Liver (tissue), 9 donors: ENCODE measurements around the gene ZNF574. TPM values are rescaled to one million over a fixed set of nuclear protein-coding genes. Genes with fewer than 3 reads are reported as not detected.

Experiments
- DNase-seq: peaks from one replicate; pipeline ENCODE4 v3.0.0-alpha.2; 2017; ENCODE audit warnings: low spot score
- H3K27ac ChIP-seq, 2 donors: one replicate each; pipeline ENCODE4 v1.7.0; 2013; ENCODE audit warnings: inconsistent platforms in 2 of 2, low read length in 2 of 2, control low read depth in 1 of 2, low read depth in 1 of 2, mild to moderate bottlenecking in 1 of 2
- H3K27me3 ChIP-seq, 4 donors: one replicate each; pipeline versions ENCODE4 v1.6.1 to v1.7.0; 2013; ENCODE audit warnings: low read length in 3 of 4, inconsistent platforms in 1 of 4, mild to moderate bottlenecking in 1 of 4, moderate library complexity in 1 of 4; ENCODE audit not compliant: control insufficient read depth in 4 of 4, insufficient read depth in 4 of 4
- H3K36me3 ChIP-seq, 4 donors: one replicate each; pipeline versions ENCODE4 v1.6.1 to v1.7.0; 2013; ENCODE audit warnings: low read length in 3 of 4, mild to moderate bottlenecking in 3 of 4, low read depth in 1 of 4, moderate library complexity in 1 of 4; ENCODE audit not compliant: control insufficient read depth in 4 of 4, insufficient read depth in 3 of 4
- H3K4me1 ChIP-seq, 4 donors: one replicate each; pipeline versions ENCODE4 v1.6.1 to v1.7.0; 2013; ENCODE audit warnings: low read length in 3 of 4, mild to moderate bottlenecking in 3 of 4, moderate library complexity in 1 of 4; ENCODE audit not compliant: control insufficient read depth in 4 of 4, insufficient read depth in 4 of 4
- H3K4me3 ChIP-seq, 3 donors: one replicate each; pipeline versions ENCODE4 v1.6.1 to v1.7.0; 2013; ENCODE audit warnings: low read length in 3 of 3, control low read depth in 1 of 3, low read depth in 1 of 3, mild to moderate bottlenecking in 1 of 3
- H3K9ac ChIP-seq, 2 donors: one replicate each; pipeline ENCODE4 v1.7.0; 2013; ENCODE audit warnings: low read length in 2 of 2, mild to moderate bottlenecking in 2 of 2, moderate library complexity in 2 of 2, control low read depth in 1 of 2, low read depth in 1 of 2
- H3K9me3 ChIP-seq, 4 donors: one replicate each; pipeline versions ENCODE4 v1.6.1 to v1.7.0; 2013; ENCODE audit warnings: low read length in 3 of 4; ENCODE audit not compliant: control insufficient read depth in 4 of 4
- ATF3 ChIP-seq: IDR thresholded peaks from 2 replicates; pipeline ENCODE4 v1.6.1; 2016; ENCODE audit warnings: antibody characterized with exemption
- CTCF ChIP-seq: fragments of 150-350 bp; IDR thresholded peaks from 2 replicates; pipeline ENCODE4 v1.5.1; 2017; ENCODE audit warnings: improper control_type of control experiment, low read depth, low read length; ENCODE audit not compliant: missing input control
- EGR1 ChIP-seq, 2 donors: IDR thresholded peaks; 2 replicates each; pipeline ENCODE4 v1.6.1; 2016 to 2018; ENCODE audit warnings: antibody characterized with exemption in 2 of 2, low read depth in 2 of 2
- FOXA1 ChIP-seq: IDR thresholded peaks from 2 replicates; pipeline ENCODE4 v1.6.1; 2016; ENCODE audit warnings: antibody characterized with exemption
- FOXA2 ChIP-seq: IDR thresholded peaks from 2 replicates; pipeline ENCODE4 v1.6.1; 2016; ENCODE audit warnings: antibody characterized with exemption
- GABPA ChIP-seq, 2 donors: IDR thresholded peaks in 1 of 2; conservative IDR thresholded peaks in 1 of 2; 2 replicates each; pipeline ENCODE4 v1.6.1; 2016; ENCODE audit warnings: antibody characterized with exemption in 2 of 2, mild to moderate bottlenecking in 1 of 2, moderate library complexity in 1 of 2
- HNF4A ChIP-seq, 2 donors: conservative IDR thresholded peaks; 2 replicates each; pipeline ENCODE4 v1.6.1; 2016; ENCODE audit warnings: antibody characterized with exemption in 2 of 2, mild to moderate bottlenecking in 2 of 2
- HNF4G ChIP-seq: IDR thresholded peaks from 2 replicates; pipeline ENCODE4 v1.6.1; 2016; ENCODE audit warnings: antibody characterized with exemption
- JUND ChIP-seq, 2 donors: IDR thresholded peaks; 2 replicates each; pipeline ENCODE4 v1.6.1; 2016; ENCODE audit warnings: antibody characterized with exemption in 2 of 2
- MAX ChIP-seq: IDR thresholded peaks from 2 replicates; pipeline ENCODE4 v1.6.1; 2016; ENCODE audit warnings: antibody characterized with exemption
- NR2F2 ChIP-seq: IDR thresholded peaks from 2 replicates; pipeline ENCODE4 v1.6.1; 2016; ENCODE audit warnings: antibody characterized with exemption
- RAD21 ChIP-seq, 2 donors: IDR thresholded peaks; 2 replicates each; pipeline ENCODE4 v1.6.1; 2016; ENCODE audit warnings: antibody characterized with exemption in 2 of 2, mild to moderate bottlenecking in 2 of 2
- REST ChIP-seq: IDR thresholded peaks from 2 replicates; pipeline ENCODE4 v1.6.1; 2016; ENCODE audit warnings: antibody characterized with exemption, mild to moderate bottlenecking
- RXRA ChIP-seq, 2 donors: IDR thresholded peaks; 2 replicates each; pipeline ENCODE4 v1.6.1; 2017 to 2018; ENCODE audit warnings: antibody characterized with exemption in 2 of 2, mild to moderate bottlenecking in 1 of 2
- SP1 ChIP-seq: IDR thresholded peaks from 2 replicates; pipeline ENCODE4 v1.6.1; 2018; ENCODE audit warnings: antibody characterized with exemption, mild to moderate bottlenecking
- TAF1 ChIP-seq: conservative IDR thresholded peaks from 2 replicates; pipeline ENCODE4 v1.6.1; 2016; ENCODE audit warnings: antibody characterized with exemption, mild to moderate bottlenecking
- YY1 ChIP-seq: IDR thresholded peaks from 2 replicates; pipeline ENCODE4 v1.6.1; 2016; ENCODE audit warnings: antibody characterized with exemption, mild to moderate bottlenecking
- ZBTB33 ChIP-seq: IDR thresholded peaks from 2 replicates; pipeline ENCODE4 v1.6.1; 2016; ENCODE audit warnings: antibody characterized with exemption
- WGBS: extraction: QIAGEN DNeasy Blood & Tissue Kit; methylation state at CpG from one replicate; pipeline ENCODE4 v1.1.7; 2013; 5-methylcytosine and 5-hydroxymethylcytosine counted together
- polyA plus RNA-seq, 2 donors: library from polyadenylated mRNA; stranded (reverse) in 1 of 2; unstranded in 1 of 2; fragments of 200-250 nt in 1 of 2; fragments of >200 nt in 1 of 2; fragmentation: Nextera tagmentation in 1 of 2; extraction: Ambion mirVana in 1 of 2; gene quantifications; one replicate each; pipeline versions ENCODE4 v1.2.1 to v1.2.3, GENCODE V29; 2013 to 2015
- total RNA-seq, 2 donors: library from RNA; depleted of rRNA; stranded (reverse); fragments of >200 nt; gene quantifications; one replicate each; pipeline ENCODE4 v1.2.3, GENCODE V29; 2014
- donor health status: healthy.
- donor health status: healthy.
- donor health status: healthy.
- donor health status: healthy.
- donor health status: healthy.

The ZNF574 gene
- total and polyA plus RNA-seq, 4 donors = 3.3 to 7.4 (median 6.5) TPM

DNA sequence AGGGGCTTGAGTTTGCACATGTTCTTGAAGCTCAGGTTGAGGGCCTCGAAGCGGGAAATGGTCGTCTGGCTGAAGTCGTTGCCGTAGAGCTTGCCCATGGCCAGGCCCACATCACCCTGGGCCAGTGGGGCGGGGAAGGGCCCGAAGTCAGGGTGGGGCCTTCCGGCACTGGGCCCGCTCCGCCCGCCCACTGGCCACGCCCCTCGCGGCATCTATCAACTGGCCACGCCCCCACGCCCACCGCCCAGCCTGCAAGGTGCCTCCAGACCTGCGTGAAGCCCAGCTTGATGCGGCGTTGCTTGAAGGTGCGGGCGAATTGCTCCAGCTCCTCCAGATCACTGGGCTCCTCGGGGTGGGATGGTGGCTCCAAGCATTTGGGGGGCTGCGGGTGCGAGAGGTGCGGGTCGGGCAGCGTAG is 19.9 kb downstream of the ZNF574 start:
- Histone ChIP-seq H3K27me3 (no peaks in the 10 kb centered on the region), H3K4me3 (no peak overlapping the region), H3K9ac (no peak overlapping the region), H3K4me1 (no peaks in the 10 kb centered on the region), H3K27ac (no peak overlapping the region), H3K9me3 (no peaks in the 10 kb centered on the region), H3K36me3 (peaks cover 0 to 1% (median 0%) of the 10 kb centered on the region in 4 donors)
- 24% methylated on average over 28 of the region's 28 CpGs for WGBS
- no peak for DNase-seq
- no peak for TF ChIP-seq CTCF
- TF ChIP-seq JUND (IDR thresholded peaks at IDR 0.05) = no peak
- TF ChIP-seq NR2F2 = no peak
- no peak for TF ChIP-seq GABPA (IDR thresholded peaks at IDR 0.05 in 1 of 2, conservative IDR thresholded peaks at IDR 0.05 in 1 of 2)
- no peak for TF ChIP-seq YY1
- no peak for TF ChIP-seq RAD21 (IDR thresholded peaks at IDR 0.05)
- no peak for TF ChIP-seq MAX
- TF ChIP-seq HNF4A (conservative IDR thresholded peaks at IDR 0.05) = no peak
- TF ChIP-seq HNF4G = no peak
- TF ChIP-seq ZBTB33 = no peak
- TF ChIP-seq FOXA1 = no peak
- TF ChIP-seq FOXA2 = no peak
- no peak for TF ChIP-seq SP1

DNA sequence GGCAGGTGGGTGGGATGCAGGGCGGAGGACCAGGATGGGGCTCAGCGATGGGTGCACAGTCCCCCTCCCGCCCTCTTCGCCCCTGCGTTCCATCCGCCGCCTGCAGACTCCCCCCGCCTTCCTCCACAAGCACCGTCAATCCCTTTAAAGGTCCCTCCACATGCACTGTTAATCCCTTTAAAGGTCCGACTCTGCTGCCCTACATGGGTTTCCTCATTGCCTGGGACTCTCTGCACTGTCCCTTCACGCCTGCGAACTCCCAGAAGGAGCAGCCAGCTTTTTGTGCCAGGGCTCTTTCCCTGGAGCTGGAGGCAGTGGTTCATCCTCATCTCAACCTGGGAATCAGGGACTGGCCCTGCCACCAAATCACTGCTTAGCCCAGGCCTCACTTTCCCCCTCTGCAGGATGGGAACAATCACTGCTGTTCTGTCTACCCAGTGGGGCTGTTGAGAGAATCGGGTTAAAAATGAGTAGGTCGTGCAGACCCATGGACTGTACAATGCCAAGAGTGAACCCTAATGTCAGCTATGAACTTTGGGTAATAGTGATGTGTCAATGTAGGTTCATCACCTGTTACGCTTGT is 20.4 kb downstream of the ZNF574 start:
- Histone ChIP-seq H3K4me1 (no peaks in the 10 kb centered on the region), H3K27ac (no peak overlapping the region), H3K4me3 (no peak overlapping the region), H3K9me3 (no peaks in the 10 kb centered on the region), H3K27me3 (no peaks in the 10 kb centered on the region), H3K9ac (no peak overlapping the region), H3K36me3 (peaks cover 0 to 1% (median 0%) of the 10 kb centered on the region in 4 donors)
- DNase-seq = no peak
- WGBS = 44% methylated on average over 15 of the region's 15 CpGs
- no peak for TF ChIP-seq FOXA2
- no peak for TF ChIP-seq RXRA (IDR thresholded peaks at IDR 0.05)
- no peak for TF ChIP-seq CTCF
- no peak for TF ChIP-seq MAX
- no peak for TF ChIP-seq TAF1
- no peak for TF ChIP-seq EGR1 (IDR thresholded peaks at IDR 0.05; ENCODE audit: low read depth in 2 of 2)
- TF ChIP-seq HNF4A (conservative IDR thresholded peaks at IDR 0.05) = no peak
- TF ChIP-seq REST = no peak
- TF ChIP-seq HNF4G = no peak
- TF ChIP-seq GABPA (IDR thresholded peaks at IDR 0.05 in 1 of 2, conservative IDR thresholded peaks at IDR 0.05 in 1 of 2) = no peak
- no peak for TF ChIP-seq ZBTB33
- TF ChIP-seq NR2F2 = no peak
- TF ChIP-seq SP1 = no peak
- TF ChIP-seq FOXA1 = no peak
- TF ChIP-seq ATF3 = no peak
- no peak for TF ChIP-seq YY1
- no peak for TF ChIP-seq RAD21 (IDR thresholded peaks at IDR 0.05)
- TF ChIP-seq JUND (IDR thresholded peaks at IDR 0.05) = no peak
